ENCODE measurements around the gene KCTD6. TPM values are rescaled to one million over a fixed set of nuclear protein-coding genes. Genes with fewer than 3 reads are reported as not detected.

The KCTD6 gene
- total and polyA plus RNA-seq, 2 of the 4 experiments (the other 2 are of a cell fraction) = 7.0 to 9.2 TPM

- intact Hi-C loops (cut with micrococcal nuclease) (no loop called here), dilution Hi-C loops (cut with HindIII; ENCODE audit: low sequenced_read_pairs, unreplicated experiment) (no loop called here), in situ Hi-C loops (cut with MboI; ENCODE audit: low sequenced_read_pairs) (no loop called here)
- Histone ChIP-seq H4K8ac (ENCODE audit: low read depth in 2 of 2, low read length in 2 of 2) (no peak overlapping the region), H2AK5ac (ENCODE audit: low read depth, low read length) (no peak overlapping the region), H2AFZ (replicated peaks; ENCODE audit: low read length, poor library complexity) (no peak overlapping the region), H3K9me1 (ENCODE audit: insufficient read depth, low read length) (peaks cover 7% of the 10 kb centered on the region), H3K9ac (ENCODE audit: low read depth, low read length) (no peak overlapping the region), H2BK15ac (ENCODE audit: low read depth, low read length) (no peak overlapping the region), H3K27ac (ENCODE audit: insufficient read depth, low read length) (no peak overlapping the region), H3K79me1 (ENCODE audit: low read depth in 1 of 2, low read length in 2 of 2) (no peaks in the 10 kb centered on the region), H3K4me1 (ENCODE audit: control insufficient read depth, insufficient read depth, low read length) (peaks cover 3% of the 10 kb centered on the region), H4K20me1 (ENCODE audit: insufficient read depth, low read length) (no peaks in the 10 kb centered on the region; the same call in 1 of the 2 replicates), H3K9me3 (ENCODE audit: control insufficient read depth, insufficient read depth, low read length) (no peaks in the 10 kb centered on the region), H3K14ac (replicated peaks; ENCODE audit: low read depth, low read length) (no peak overlapping the region), H4K91ac (ENCODE audit: insufficient read depth, low read depth, low read length) (no peak overlapping the region), H2BK20ac (ENCODE audit: low read depth, low read length) (no peak overlapping the region), H4K5ac (ENCODE audit: low read depth, low read length) (no peak overlapping the region), H3K4me3 (ENCODE audit: insufficient read depth, low read depth, low read length) (no peak overlapping the region), H2AK9ac (replicated peaks; ENCODE audit: low read depth, low read length, poor library complexity) (no peak overlapping the region), H3K4me2 (ENCODE audit: low read depth, low read length) (no peak overlapping the region), H2BK5ac (ENCODE audit: low read depth, low read length, poor library complexity, severe bottlenecking) (no peak overlapping the region), H3K4ac (ENCODE audit: low read depth, low read length) (no peak overlapping the region), H3K56ac (ENCODE audit: extremely low read depth, insufficient read depth, low read length) (no peak overlapping the region), H3K36me3 (ENCODE audit: control insufficient read depth, insufficient read depth, low read length) (peaks cover 8% of the 10 kb centered on the region; the same call in 1 of the 2 replicates), H3K27me3 (ENCODE audit: control insufficient read depth, insufficient read depth, low read length) (no peaks in the 10 kb centered on the region), H2BK120ac (ENCODE audit: low read depth, low read length) (no peak overlapping the region), H3K18ac (ENCODE audit: low read depth, low read length) (no peak overlapping the region), H3K23ac (ENCODE audit: low read depth, low read length) (0 out of 2 replicates have a peak overlapping the region, but pooled peaks have one; percentile 16)
- no CpG with 5 or more reads among the region's 5 CpGs for WGBS, 2 experiments (ENCODE audit: extremely low coverage in 2 of 2, insufficient read length in 1 of 2)
- BruUV-seq (replicated peaks) = no TSS peak
- ATAC-seq (ENCODE audit: low read depth) (no peak), DNase-seq (no peak)
- CTCF ChIA-PET = interaction anchor here (0.6 kb wide), 1 partner anchor 27 kb away, joined by 4 read pairs; no protein-coding TSS in a partner anchor
- POLR2A ChIA-PET (ENCODE audit: unreplicated experiment) = no interaction called here
- TF ChIP-seq RAD21 (IDR thresholded peaks at IDR 0.05; ENCODE audit: low read length) (no peak), CHD1 (IDR thresholded peaks at IDR 0.05; ENCODE audit: low read depth, low read length) (no peak), MAZ (IDR thresholded peaks at IDR 0.05; ENCODE audit: borderline replicate concordance, low read depth, low read length) (no peak), USF2 (IDR thresholded peaks at IDR 0.05; ENCODE audit: low read depth, low read length) (no peak), CEBPB (IDR thresholded peaks at IDR 0.05; ENCODE audit: low read depth, low read length) (no peak), CTCF (conservative IDR thresholded peaks at IDR 0.05; ENCODE audit: low read depth, low read length) (no peak), FOS (IDR thresholded peaks at IDR 0.05; ENCODE audit: low read depth, low read length) (no peak), ELK1 (IDR thresholded peaks at IDR 0.05; ENCODE audit: borderline replicate concordance, low read depth, low read length) (no peak), BHLHE40 (IDR thresholded peaks at IDR 0.05; ENCODE audit: low read depth, low read length) (no peak), RFX5 (IDR thresholded peaks at IDR 0.05; ENCODE audit: low read depth, low read length) (no peak), RCOR1 (IDR thresholded peaks at IDR 0.05; ENCODE audit: insufficient replicate concordance, low read length) (no peak), POLR2A (IDR thresholded peaks at IDR 0.05; ENCODE audit: low read depth, low read length) (no peak), NFE2L2 (IDR thresholded peaks at IDR 0.05; ENCODE audit: low read depth, low read length) (no peak), MAFK (IDR thresholded peaks at IDR 0.05; ENCODE audit: low read depth, low read length) (no peak), SMC3 (IDR thresholded peaks at IDR 0.05; ENCODE audit: low read depth, low read length) (no peak), MXI1 (IDR thresholded peaks at IDR 0.05; ENCODE audit: borderline replicate concordance, low read depth, low read length) (no peak)
Measured at GRCh38 chr3:58522759-58523425, 31.0 kb downstream of the KCTD6 start.

All from IMR-90 (cell line).